Activated CD8-positive, alpha-beta T cell treated with anti-CD3 and anti-CD28 coated beads for 36 hours (primary cell): ENCODE data around the gene LRFN4. TPM values are rescaled to one million over a fixed set of nuclear protein-coding genes. Genes with fewer than 3 reads are reported as not detected.

Experiments
- ATAC-seq: fragments of 200-7000 bp; cut with Tn5 transposase; one replicate; pipeline ENCODE4 v1.10.0; 2021; ENCODE audit warnings: mild to moderate bottlenecking, moderate library complexity
- CTCF ChIA-PET: fragments of 350-600 bp; sonication (Branson Sonifier 250); formaldehyde crosslinking; loops from one replicate; lab custom pipeline; 2021; ENCODE audit warnings: antibody characterized with exemption; lab: Charles Lee
- POLR2A ChIA-PET: fragments of 350-600 bp; sonication (Branson Sonifier 250); formaldehyde crosslinking; loops from one replicate; lab custom pipeline; 2021; ENCODE audit warnings: antibody characterized with exemption; lab: Charles Lee
- DNase-seq: peaks from one replicate; pipeline ENCODE4 v3.0.0-alpha.2; 2020
- H3K27ac Mint-ChIP-seq: one replicate; pipeline ENCODE4 v1.8.0; 2021; ENCODE audit warnings: mild to moderate bottlenecking, mixed read lengths
- H3K27me3 Mint-ChIP-seq: one replicate; pipeline ENCODE4 v1.8.0; 2021; ENCODE audit warnings: mixed read lengths
- H3K36me3 Mint-ChIP-seq: one replicate; pipeline ENCODE4 v1.8.0; 2021; ENCODE audit warnings: low read depth, mixed read lengths
- H3K4me1 Mint-ChIP-seq: one replicate; pipeline ENCODE4 v1.8.0; 2021; ENCODE audit warnings: low read depth, mixed read lengths
- H3K4me3 Mint-ChIP-seq: one replicate; pipeline ENCODE4 v1.8.0; 2021; ENCODE audit warnings: mild to moderate bottlenecking, moderate library complexity, mixed read lengths
- H3K9me3 Mint-ChIP-seq: one replicate; pipeline ENCODE4 v1.8.0; 2021; ENCODE audit warnings: mixed read lengths
- intact Hi-C: fragments of 100-400 bp; cut with micrococcal nuclease; formaldehyde crosslinking; loops from one replicate; pipeline ENCODE4 v1.10.0; 2022
- total RNA-seq, 2 experiments: library from RNA; stranded (reverse); gene quantifications; one replicate each; pipeline ENCODE4 v1.2.3, GENCODE V29; 2021
- TF ChIP-seq, protein P1 (sequence below): fragments of 200-600 bp; IDR thresholded peaks from one replicate; pipeline ENCODE4 v1.8.0; 2022; ENCODE audit warnings: antibody characterized with exemption, mild to moderate bottlenecking

LRFN4 gene
- total RNA-seq, 2 experiments from 2014 or later, result 36.0 to 39.2 TPM

- H3K27ac Mint-ChIP-seq, result no peak overlapping the region
- DNase-seq (no peak), ATAC-seq (no peak)
- CTCF ChIA-PET, result no interaction called here
- intact Hi-C loops, result no loop called here
- TF ChIP-seq, protein P1, sequence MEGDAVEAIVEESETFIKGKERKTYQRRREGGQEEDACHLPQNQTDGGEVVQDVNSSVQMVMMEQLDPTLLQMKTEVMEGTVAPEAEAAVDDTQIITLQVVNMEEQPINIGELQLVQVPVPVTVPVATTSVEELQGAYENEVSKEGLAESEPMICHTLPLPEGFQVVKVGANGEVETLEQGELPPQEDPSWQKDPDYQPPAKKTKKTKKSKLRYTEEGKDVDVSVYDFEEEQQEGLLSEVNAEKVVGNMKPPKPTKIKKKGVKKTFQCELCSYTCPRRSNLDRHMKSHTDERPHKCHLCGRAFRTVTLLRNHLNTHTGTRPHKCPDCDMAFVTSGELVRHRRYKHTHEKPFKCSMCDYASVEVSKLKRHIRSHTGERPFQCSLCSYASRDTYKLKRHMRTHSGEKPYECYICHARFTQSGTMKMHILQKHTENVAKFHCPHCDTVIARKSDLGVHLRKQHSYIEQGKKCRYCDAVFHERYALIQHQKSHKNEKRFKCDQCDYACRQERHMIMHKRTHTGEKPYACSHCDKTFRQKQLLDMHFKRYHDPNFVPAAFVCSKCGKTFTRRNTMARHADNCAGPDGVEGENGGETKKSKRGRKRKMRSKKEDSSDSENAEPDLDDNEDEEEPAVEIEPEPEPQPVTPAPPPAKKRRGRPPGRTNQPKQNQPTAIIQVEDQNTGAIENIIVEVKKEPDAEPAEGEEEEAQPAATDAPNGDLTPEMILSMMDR, result no peak
- no peaks in the 10 kb centered on the region for H3K27me3 Mint-ChIP-seq
- H3K4me3 Mint-ChIP-seq, result no peak overlapping the region
- H3K4me1 Mint-ChIP-seq, result peaks cover 11% of the 10 kb centered on the region
- POLR2A ChIA-PET, result no interaction called here
- H3K36me3 Mint-ChIP-seq, result no peaks in the 10 kb centered on the region
- H3K9me3 Mint-ChIP-seq, result no peaks in the 10 kb centered on the region
Observed at GRCh38 chr11:66871521-66871901, 14.6 kb downstream of the LRFN4 start.

- intact Hi-C loops, result no loop called here
- Mint-ChIP-seq H3K36me3 (no peaks in the 10 kb centered on the region), H3K4me1 (peaks cover 3% of the 10 kb centered on the region), H3K27ac (no peak overlapping the region), H3K4me3 (no peak overlapping the region), H3K27me3 (no peaks in the 10 kb centered on the region), H3K9me3 (no peaks in the 10 kb centered on the region)
- ChIA-PET POLR2A (no interaction called here), CTCF (interaction anchor here (1.9 kb wide), 1 partner anchor 8 kb away, joined by 8 read pairs; no protein-coding TSS in a partner anchor)
- DNase-seq (no peak), ATAC-seq (no peak)
- TF ChIP-seq, protein P1, result no peak
Observed at GRCh38 chr11:66874232-66874631, 17.4 kb downstream of the LRFN4 start.

- Mint-ChIP-seq H3K27me3 (no peaks in the 10 kb centered on the region), H3K4me1 (peaks cover 3% of the 10 kb centered on the region)
- CTCF ChIA-PET, result no interaction called here
Observed at GRCh38 chr11:66875378-66875777, 18.5 kb downstream of the LRFN4 start.

GRCh38 chr11:66877588-66878385 is 20.9 kb downstream of the LRFN4 start:
- no peak for ATAC-seq
- no peak overlapping the region for H3K4me3 Mint-ChIP-seq
- H3K36me3 Mint-ChIP-seq, result no peaks in the 10 kb centered on the region
- CTCF ChIA-PET, result no interaction called here
- no peak overlapping the region for H3K27ac Mint-ChIP-seq
- POLR2A ChIA-PET, result interaction anchor here (1.0 to 1.4 kb wide), 2 partner anchors 8 to 32 kb away, joined by 3 to 4 read pairs; no protein-coding TSS in a partner anchor
- intact Hi-C loops, result no loop called here
- DNase-seq, result no peak
- TF ChIP-seq, protein P1, result no peak
- H3K27me3 Mint-ChIP-seq, result no peaks in the 10 kb centered on the region
- H3K9me3 Mint-ChIP-seq, result no peaks in the 10 kb centered on the region
- peaks cover 11% of the 10 kb centered on the region for H3K4me1 Mint-ChIP-seq

More at GRCh38 chr11:66875378-66875777, 18.5 kb downstream of the LRFN4 start:
- no peak for DNase-seq
- Mint-ChIP-seq H3K4me3 (no peak overlapping the region), H3K9me3 (no peaks in the 10 kb centered on the region), H3K27ac (no peak overlapping the region), H3K36me3 (no peaks in the 10 kb centered on the region)
- intact Hi-C loops, result no loop called here
- no peak for ATAC-seq
- TF ChIP-seq, protein P1, result no peak
- POLR2A ChIA-PET, result no interaction called here

GRCh38 chr11:66878474-66878873 is 21.6 kb downstream of the LRFN4 start:
- Mint-ChIP-seq H3K36me3 (no peaks in the 10 kb centered on the region), H3K27me3 (no peaks in the 10 kb centered on the region), H3K4me3 (no peak overlapping the region), H3K27ac (no peak overlapping the region), H3K4me1 (peaks cover 11% of the 10 kb centered on the region), H3K9me3 (no peaks in the 10 kb centered on the region)
- TF ChIP-seq, protein P1, result no peak
- CTCF ChIA-PET, result no interaction called here
- ATAC-seq, result no peak
- DNase-seq, result no peak
- POLR2A ChIA-PET, result interaction anchor here (1.0 to 1.4 kb wide), 2 partner anchors 9 to 33 kb away, joined by 3 to 4 read pairs; no protein-coding TSS in a partner anchor
- intact Hi-C loops, result no loop called here
